ENCODE data around the gene HSD11B1. TPM values are rescaled to one million over a fixed set of nuclear protein-coding genes. Genes with fewer than 3 reads are reported as not detected.

Gene HSD11B1
- total RNA-seq, 1 experiment from 2014 or later = 0.27 TPM

DNA sequence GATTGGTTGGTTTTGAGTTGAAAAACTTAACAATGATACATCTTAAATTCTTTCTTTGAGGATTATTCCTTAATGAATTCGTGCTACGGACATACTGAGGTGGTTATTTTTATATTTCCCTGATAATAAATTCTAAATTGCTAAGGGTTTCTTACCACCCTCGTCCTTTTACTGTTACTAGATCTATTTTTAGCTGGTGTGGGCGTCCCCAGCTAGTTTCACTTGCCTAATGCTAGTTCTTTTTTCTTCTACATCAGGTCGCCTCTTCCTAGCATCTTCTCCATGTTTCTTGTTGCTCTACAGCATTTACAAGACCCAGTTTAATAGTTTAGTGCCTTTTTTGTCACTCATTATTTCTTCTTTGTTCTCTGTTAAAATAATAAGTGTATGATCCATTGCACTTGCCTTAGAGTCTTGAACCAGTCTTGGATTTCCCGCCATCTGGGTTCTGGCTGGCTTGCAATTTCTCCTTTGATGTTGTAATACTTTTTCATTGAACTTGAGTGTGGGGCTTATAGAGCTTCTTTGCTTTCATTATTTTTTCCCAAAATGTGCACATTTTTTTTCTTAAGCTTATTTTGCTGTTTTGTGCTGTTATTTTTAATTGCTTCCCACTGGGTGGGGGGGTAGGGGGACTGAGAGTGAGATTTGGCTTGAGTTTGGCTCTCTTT is 677 bp upstream of the HSD11B1 start:
- Histone ChIP-seq H2AFZ (ENCODE audit: low read depth, low read length, poor library complexity, severe bottlenecking) (no peak overlapping the region), H3K4me1 (ENCODE audit: control insufficient read depth in 1 of 2, insufficient read depth in 2 of 2, low read length in 2 of 2) (no peaks in the 10 kb centered on the region), H3K79me2 (ENCODE audit: insufficient read depth, low read length) (no peaks in the 10 kb centered on the region), H3K4me2 (ENCODE audit: low read length) (no peak overlapping the region), H3K9me2 (ENCODE audit: insufficient read depth) (no peaks in the 10 kb centered on the region), H3K4me3 (replicated peaks in 1 of 2; ENCODE audit: low read depth in 1 of 2, low read length in 2 of 2) (no peak overlapping the region), H4K20me1 (ENCODE audit: insufficient read depth) (no peaks in the 10 kb centered on the region), H3K9ac (ENCODE audit: low read length) (no peak overlapping the region), H3K27me3 (ENCODE audit: insufficient read depth, low read length) (peaks cover 5% of the 10 kb centered on the region; the same call in 1 of the 2 replicates), H3K9me3 (ENCODE audit: control insufficient read depth in 1 of 2, insufficient read depth in 1 of 2, low read depth in 1 of 2, low read length in 2 of 2) (no peaks in the 10 kb centered on the region), H3K36me3 (ENCODE audit: control insufficient read depth in 1 of 2, insufficient read depth in 2 of 2, low read length in 2 of 2) (no peaks in the 10 kb centered on the region), H3K27ac (ENCODE audit: low read depth, low read length) (no peak overlapping the region)
- no peak for DNase-seq (ENCODE audit: low read depth, low spot score)
- no peak for ATAC-seq
- TF ChIP-seq CEBPB (IDR thresholded peaks at IDR 0.05; ENCODE audit: low read depth) (no peak), ZNF274 (IDR thresholded peaks at IDR 0.05; ENCODE audit: low read depth, low read length) (no peak), RAD21 (IDR thresholded peaks at IDR 0.05; ENCODE audit: low read depth) (no peak), JUND (IDR thresholded peaks at IDR 0.05) (no peak), YY1 (IDR thresholded peaks at IDR 0.05; ENCODE audit: extremely low read depth, insufficient replicate concordance, low read depth, low read length) (no peak), POLR2AphosphoS5 (IDR thresholded peaks at IDR 0.05; ENCODE audit: low read depth, low read length) (no peak), TCF7L2 (IDR thresholded peaks at IDR 0.05; ENCODE audit: borderline replicate concordance, extremely low read depth, insufficient read depth, insufficient read length) (no peak), POLR2A (IDR thresholded peaks at IDR 0.05; ENCODE audit: borderline replicate concordance, extremely low read depth, insufficient read depth, insufficient read length) (no peak), SP1 (IDR thresholded peaks at IDR 0.05; ENCODE audit: low read depth) (no peak), ZFX (IDR thresholded peaks at IDR 0.05) (no peak), EGR1 (IDR thresholded peaks at IDR 0.05; ENCODE audit: low read depth) (no peak), EZH2phosphoT487 (IDR thresholded peaks at IDR 0.05; ENCODE audit: borderline replicate concordance) (no peak), ELF1 (IDR thresholded peaks at IDR 0.05; ENCODE audit: borderline replicate concordance, low read depth) (no peak), EZH2 (IDR thresholded peaks at IDR 0.05) (no peak), SRF (IDR thresholded peaks at IDR 0.05; ENCODE audit: low read depth) (no peak), SIN3A (IDR thresholded peaks at IDR 0.05; ENCODE audit: low read depth) (no peak)
- TF ChIP-seq, protein P1, sequence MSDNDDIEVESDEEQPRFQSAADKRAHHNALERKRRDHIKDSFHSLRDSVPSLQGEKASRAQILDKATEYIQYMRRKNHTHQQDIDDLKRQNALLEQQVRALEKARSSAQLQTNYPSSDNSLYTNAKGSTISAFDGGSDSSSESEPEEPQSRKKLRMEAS (IDR thresholded peaks at IDR 0.05) = no peak
- TF ChIP-seq, protein P2, sequence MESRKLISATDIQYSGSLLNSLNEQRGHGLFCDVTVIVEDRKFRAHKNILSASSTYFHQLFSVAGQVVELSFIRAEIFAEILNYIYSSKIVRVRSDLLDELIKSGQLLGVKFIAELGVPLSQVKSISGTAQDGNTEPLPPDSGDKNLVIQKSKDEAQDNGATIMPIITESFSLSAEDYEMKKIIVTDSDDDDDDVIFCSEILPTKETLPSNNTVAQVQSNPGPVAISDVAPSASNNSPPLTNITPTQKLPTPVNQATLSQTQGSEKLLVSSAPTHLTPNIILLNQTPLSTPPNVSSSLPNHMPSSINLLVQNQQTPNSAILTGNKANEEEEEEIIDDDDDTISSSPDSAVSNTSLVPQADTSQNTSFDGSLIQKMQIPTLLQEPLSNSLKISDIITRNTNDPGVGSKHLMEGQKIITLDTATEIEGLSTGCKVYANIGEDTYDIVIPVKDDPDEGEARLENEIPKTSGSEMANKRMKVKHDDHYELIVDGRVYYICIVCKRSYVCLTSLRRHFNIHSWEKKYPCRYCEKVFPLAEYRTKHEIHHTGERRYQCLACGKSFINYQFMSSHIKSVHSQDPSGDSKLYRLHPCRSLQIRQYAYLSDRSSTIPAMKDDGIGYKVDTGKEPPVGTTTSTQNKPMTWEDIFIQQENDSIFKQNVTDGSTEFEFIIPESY (IDR thresholded peaks at IDR 0.05; ENCODE audit: extremely low read depth, insufficient replicate concordance, low read length) = no peak
- TF ChIP-seq, protein P3, sequence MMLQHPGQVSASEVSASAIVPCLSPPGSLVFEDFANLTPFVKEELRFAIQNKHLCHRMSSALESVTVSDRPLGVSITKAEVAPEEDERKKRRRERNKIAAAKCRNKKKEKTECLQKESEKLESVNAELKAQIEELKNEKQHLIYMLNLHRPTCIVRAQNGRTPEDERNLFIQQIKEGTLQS (IDR thresholded peaks at IDR 0.05) = no peak
- intact Hi-C loops (cut with micrococcal nuclease) = no loop called here
- BruUV-seq (replicated peaks) = no TSS peak
- ChIA-PET RAD21 (ENCODE audit: low non-redundant PET in 1 of 2, low total read pairs in 2 of 2, uncharacterized antibody in 2 of 2, unreplicated experiment in 2 of 2) (no interaction called here), POLR2A (interaction anchor here (0.6 kb wide), 1 partner anchor 1037 kb away, joined by 4 read pairs; no protein-coding TSS in a partner anchor), CTCF (interaction anchor here (0.6 kb wide), 1 partner anchor 138 kb away, joined by 3 read pairs; no protein-coding TSS in a partner anchor)
